AG04450 (cell line): ENCODE results near the gene GOSR2. TPM values are rescaled to one million over a fixed set of nuclear protein-coding genes. Genes with fewer than 3 reads are reported as not detected.

Experiments used
- CTCF ChIA-PET: fragments of 300-600, 350-600 bp; formaldehyde crosslinking; extraction: SDS; loops from one replicate; lab custom pipeline; 2022; ENCODE audit warnings: antibody characterized with exemption, inconsistent platforms; lab: Charles Lee
- POLR2A ChIA-PET: fragments of 350-600 bp; formaldehyde crosslinking; extraction: SDS; loops from one replicate; lab custom pipeline; 2021; ENCODE audit warnings: antibody characterized with exemption, inconsistent platforms; lab: Yijun Ruan, JAX
- DNase-seq: peaks from one replicate; pipeline ENCODE4 v3.0.0-alpha.2; 2011; ENCODE audit warnings: low read depth, low spot score
- H3K27ac ChIP-seq: one replicate; pipeline ENCODE4 v1.5.1; 2012; ENCODE audit warnings: low read depth, low read length, control low read depth
- H3K27me3 ChIP-seq: one replicate; pipeline ENCODE4 v1.6.0; 2012; ENCODE audit warnings: low read length; ENCODE audit not compliant: control insufficient read depth, insufficient read depth
- H3K4me3 ChIP-seq: 2 replicates; pipeline ENCODE4 v1.5.1; 2011; ENCODE audit warnings: mild to moderate bottlenecking, low read depth, low read length, control low read depth
- H3K9me3 ChIP-seq: 2 replicates; pipeline ENCODE4 v1.5.1; 2012; ENCODE audit warnings: low read length; ENCODE audit not compliant: control insufficient read depth, insufficient read depth
- CTCF ChIP-seq: IDR thresholded peaks from 2 replicates; pipeline ENCODE4 v1.5.1; 2011; ENCODE audit warnings: low read depth, low read length, control low read depth, inconsistent platforms
- polyA plus RNA-seq: library from polyadenylated mRNA; depleted of rRNA; stranded (reverse); fragments of >200 nt; gene quantifications from 2 replicates; pipeline ENCODE4 v1.2.3, GENCODE V29; 2011

Gene GOSR2
- polyA plus RNA-seq, 1 experiment: 87.7 TPM

GRCh38 chr17:46896991-46897390, 26.0 kb upstream of the GOSR2 start:
- ChIA-PET POLR2A (no interaction called here), CTCF (no interaction called here)
- TF ChIP-seq CTCF: no peak
- H3K27me3 ChIP-seq: peaks cover 39% of the 10 kb centered on the region
- H3K27ac ChIP-seq: no peak overlapping the region
- no peaks in the 10 kb centered on the region; the same call in 1 of the 2 replicates for H3K9me3 ChIP-seq
- DNase-seq: no peak
- no peak overlapping the region for H3K4me3 ChIP-seq

GRCh38 chr17:46898364-46898763, 24.6 kb upstream of the GOSR2 start:
- no peak for TF ChIP-seq CTCF
- POLR2A ChIA-PET: no interaction called here
- CTCF ChIA-PET: no interaction called here
- no peak overlapping the region for H3K4me3 ChIP-seq
- H3K27ac ChIP-seq: no peak overlapping the region
- H3K9me3 ChIP-seq: no peaks in the 10 kb centered on the region; the same call in 1 of the 2 replicates
- H3K27me3 ChIP-seq: peaks cover 30% of the 10 kb centered on the region
- DNase-seq: no peak

GRCh38 chr17:46898860-46899259, 24.1 kb upstream of the GOSR2 start:
- H3K9me3 ChIP-seq: no peaks in the 10 kb centered on the region; the same call in 1 of the 2 replicates
- CTCF ChIA-PET: no interaction called here
- no peak overlapping the region for H3K4me3 ChIP-seq
- peaks cover 26% of the 10 kb centered on the region for H3K27me3 ChIP-seq
- POLR2A ChIA-PET: no interaction called here
- no peak overlapping the region for H3K27ac ChIP-seq
- DNase-seq: no peak
- TF ChIP-seq CTCF: no peak

GRCh38 chr17:46901291-46901690, 21.7 kb upstream of the GOSR2 start:
- CTCF ChIA-PET: no interaction called here
- Histone ChIP-seq H3K27me3 (peaks cover 17% of the 10 kb centered on the region), H3K4me3 (no peak overlapping the region), H3K27ac (no peak overlapping the region), H3K9me3 (no peaks in the 10 kb centered on the region)
- DNase-seq: no peak
- POLR2A ChIA-PET: no interaction called here
- no peak for TF ChIP-seq CTCF

- H3K9me3 ChIP-seq: no peaks in the 10 kb centered on the region
- no peak for TF ChIP-seq CTCF
- no peak overlapping the region for H3K27ac ChIP-seq
- ChIA-PET CTCF (no interaction called here), POLR2A (interaction anchor here (0.8 kb wide), 1 partner anchor 107 kb away, joined by 3 read pairs; no protein-coding TSS in a partner anchor)
- no peak overlapping the region for H3K4me3 ChIP-seq
- H3K27me3 ChIP-seq: peaks cover 15% of the 10 kb centered on the region
- DNase-seq: no peak
Observed at GRCh38 chr17:46903762-46904672, 18.9 kb upstream of the GOSR2 start.
